Loucy (cell line): ENCODE data around the gene BEND5.

Experiments used
- EZH2phosphoT487 ChIP-seq: fragments of 200-600 bp; IDR thresholded peaks from 2 replicates; pipeline ENCODE4 v1.6.1; 2018; ENCODE audit warnings: antibody characterized with exemption, mild to moderate bottlenecking, moderate library complexity, borderline replicate concordance
- TF ChIP-seq, protein P1 (sequence below): fragments of 200-600 bp; sonication (generic); conservative IDR thresholded peaks from 2 replicates; pipeline ENCODE4 v1.5.1; 2014; ENCODE audit warnings: mild to moderate bottlenecking, antibody characterized with exemption, low read length

DNA sequence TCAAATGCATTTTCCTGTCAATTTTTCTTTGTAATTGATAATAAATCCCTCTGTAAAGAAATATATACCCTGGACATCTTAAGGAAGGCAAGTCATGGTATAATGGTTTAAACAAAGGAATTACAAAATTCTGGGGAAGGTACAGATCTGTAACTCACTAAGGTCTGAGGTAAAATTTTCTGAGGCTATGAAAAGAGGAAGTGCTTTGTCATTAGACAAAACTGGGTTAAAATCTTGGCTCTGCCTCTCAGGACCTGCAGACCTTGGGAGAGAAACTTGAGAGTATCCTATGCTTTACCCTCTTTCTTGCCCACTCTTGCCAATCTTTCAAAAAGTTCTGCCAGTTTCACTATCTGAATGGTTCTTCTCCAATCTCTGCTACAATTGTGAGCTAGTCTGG, 26.8 kb upstream of the BEND5 start:
- TF ChIP-seq, protein P1, sequence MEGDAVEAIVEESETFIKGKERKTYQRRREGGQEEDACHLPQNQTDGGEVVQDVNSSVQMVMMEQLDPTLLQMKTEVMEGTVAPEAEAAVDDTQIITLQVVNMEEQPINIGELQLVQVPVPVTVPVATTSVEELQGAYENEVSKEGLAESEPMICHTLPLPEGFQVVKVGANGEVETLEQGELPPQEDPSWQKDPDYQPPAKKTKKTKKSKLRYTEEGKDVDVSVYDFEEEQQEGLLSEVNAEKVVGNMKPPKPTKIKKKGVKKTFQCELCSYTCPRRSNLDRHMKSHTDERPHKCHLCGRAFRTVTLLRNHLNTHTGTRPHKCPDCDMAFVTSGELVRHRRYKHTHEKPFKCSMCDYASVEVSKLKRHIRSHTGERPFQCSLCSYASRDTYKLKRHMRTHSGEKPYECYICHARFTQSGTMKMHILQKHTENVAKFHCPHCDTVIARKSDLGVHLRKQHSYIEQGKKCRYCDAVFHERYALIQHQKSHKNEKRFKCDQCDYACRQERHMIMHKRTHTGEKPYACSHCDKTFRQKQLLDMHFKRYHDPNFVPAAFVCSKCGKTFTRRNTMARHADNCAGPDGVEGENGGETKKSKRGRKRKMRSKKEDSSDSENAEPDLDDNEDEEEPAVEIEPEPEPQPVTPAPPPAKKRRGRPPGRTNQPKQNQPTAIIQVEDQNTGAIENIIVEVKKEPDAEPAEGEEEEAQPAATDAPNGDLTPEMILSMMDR = no peak
- TF ChIP-seq EZH2phosphoT487 = no peak
